GM12878 (cell line): Measurements from ENCODE around the gene NPBWR2. TPM values are rescaled to one million over a fixed set of nuclear protein-coding genes. Genes with fewer than 3 reads are reported as not detected.

ENCODE experiments used
- ATAC-seq: fragments of 200-7000 bp; cut with Tn5 transposase; 3 replicates; pipeline ENCODE4 v1.9.1; 2020; ENCODE audit warnings: mild to moderate bottlenecking, moderate library complexity
- BruUV-seq: library from RNA; stranded (reverse); fragments of 400-500 nt; replicated peaks from 2 replicates; lab custom pipeline; 2021; lab: Mats Ljungman, UMichigan
- CTCF ChIA-PET: fragments of 300-600 bp; sonication (Branson Sonifier 250); formaldehyde crosslinking; extraction: SDS; loops from one replicate; lab custom pipeline; 2021; ENCODE audit warnings: inconsistent platforms; lab: Yijun Ruan, JAX
- POLR2A ChIA-PET: fragments of 350-600 bp; formaldehyde crosslinking; extraction: SDS; loops from one replicate; lab custom pipeline; 2021; ENCODE audit warnings: inconsistent platforms; lab: Charles Lee
- RAD21 ChIA-PET: fragments of 300-600 bp; sonication (Branson Sonifier 250); formaldehyde crosslinking; loops from one replicate; lab custom pipeline; 2023; ENCODE audit warnings: antibody characterized with exemption; ENCODE audit not compliant: unreplicated experiment; lab: Charles Lee
- SMC1A ChIA-PET: fragments of 300-600 bp; sonication (Branson Sonifier 250); formaldehyde crosslinking; loops from one replicate; lab custom pipeline; 2023; ENCODE audit not compliant: unreplicated experiment, uncharacterized antibody; lab: Charles Lee
- DNase-seq: peaks from one replicate; pipeline ENCODE4 v3.0.0-alpha.2; 2011; ENCODE audit warnings: low read depth, low spot score
- FAIRE-seq: peaks from 3 replicates; lab custom pipeline; 2011; peaks lifted over from hg19 to GRCh38; lab: Jason Lieb, UNC
- H2AFZ ChIP-seq: 2 replicates; pipeline ENCODE4 v1.6.0; 2011; ENCODE audit warnings: low read depth, low read length, control low read depth; ENCODE audit not compliant: control insufficient read depth
- H3K27ac ChIP-seq: 2 replicates; pipeline ENCODE4 v1.5.1; 2011; ENCODE audit warnings: control low read depth; ENCODE audit not compliant: control insufficient read depth, insufficient read depth
- H3K27me3 ChIP-seq, 2 experiments: replicated peaks in 1 of 2; 2 replicates each; pipeline versions ENCODE4 v1.6.0 to v1.6.1; 2011; ENCODE audit warnings: low read length in 1 of 2; ENCODE audit not compliant: control insufficient read depth in 2 of 2, insufficient read depth in 2 of 2
- H3K36me3 ChIP-seq, 2 experiments: 2 replicates each; pipeline ENCODE4 v1.5.1; 2011; ENCODE audit warnings: low read length in 1 of 2; ENCODE audit not compliant: control insufficient read depth in 2 of 2, insufficient read depth in 2 of 2
- H3K4me1 ChIP-seq: 2 replicates; pipeline ENCODE4 v1.6.1; 2011; ENCODE audit warnings: mild to moderate bottlenecking, low read length, moderate library complexity, mixed read lengths; ENCODE audit not compliant: control insufficient read depth, insufficient read depth
- H3K4me2 ChIP-seq: 2 replicates; pipeline ENCODE4 v1.6.0; 2011; ENCODE audit warnings: control low read depth; ENCODE audit not compliant: control insufficient read depth, insufficient read depth
- H3K4me3 ChIP-seq: fragments of 200-600 bp; sonication (generic); 2 replicates; pipeline ENCODE4 v1.5.1; 2016
- H3K79me2 ChIP-seq: 2 replicates; pipeline ENCODE4 v1.6.0; 2011; ENCODE audit warnings: low read length; ENCODE audit not compliant: control insufficient read depth, insufficient read depth
- H3K9ac ChIP-seq: 2 replicates; pipeline ENCODE4 v1.8.0; 2011; ENCODE audit warnings: low read length, control low read depth, mixed read lengths; ENCODE audit not compliant: control insufficient read depth, insufficient read depth
- H3K9me3 ChIP-seq: replicated peaks from 3 replicates; pipeline ENCODE4 v1.5.1; 2011; ENCODE audit warnings: mild to moderate bottlenecking, low read length; ENCODE audit not compliant: control insufficient read depth, insufficient read depth
- H4K20me1 ChIP-seq: 2 replicates; pipeline ENCODE4 v1.6.0; 2011; ENCODE audit not compliant: control insufficient read depth, insufficient read depth
- BCL11A ChIP-seq: IDR thresholded peaks from 2 replicates; pipeline ENCODE4 v1.6.1; 2011; ENCODE audit warnings: low read depth, low read length
- CHD2 ChIP-seq: IDR thresholded peaks from 2 replicates; pipeline ENCODE4 v1.6.1; 2011; ENCODE audit warnings: low read depth, low read length, improper control_type of control experiment, borderline replicate concordance
- E2F4 ChIP-seq: IDR thresholded peaks from 2 replicates; pipeline ENCODE4 v1.6.1; 2012; ENCODE audit warnings: low read depth, low read length, improper control_type of control experiment
- MAX ChIP-seq: IDR thresholded peaks from 2 replicates; pipeline ENCODE4 v1.6.1; 2012; ENCODE audit warnings: low read depth, low read length, improper control_type of control experiment
- MEF2B ChIP-seq: fragments of 450-650 bp; IDR thresholded peaks from 2 replicates; pipeline ENCODE4 v1.6.1; 2018; ENCODE audit warnings: mild to moderate bottlenecking, moderate library complexity; ENCODE audit not compliant: partially characterized antibody, poor library complexity, severe bottlenecking
- MYC ChIP-seq: IDR thresholded peaks from 2 replicates; pipeline ENCODE4 v1.6.1; 2011; ENCODE audit warnings: mild to moderate bottlenecking, low read length, moderate library complexity, inconsistent platforms; ENCODE audit not compliant: insufficient read depth, insufficient replicate concordance, insufficient read length, severe bottlenecking
- SIN3A ChIP-seq: IDR thresholded peaks from 2 replicates; pipeline ENCODE4 v1.6.1; 2012; ENCODE audit warnings: low read depth, low read length, improper control_type of control experiment
- SUPT20H ChIP-seq: IDR thresholded peaks from 2 replicates; pipeline ENCODE4 v1.6.1; 2011; ENCODE audit warnings: low read depth, mild to moderate bottlenecking, low read length, moderate library complexity, borderline replicate concordance; ENCODE audit not compliant: control insufficient read depth
- TAF1 ChIP-seq: IDR thresholded peaks from 2 replicates; pipeline ENCODE4 v1.6.1; 2011; ENCODE audit warnings: mild to moderate bottlenecking, low read depth, low read length, borderline replicate concordance
- YY1 ChIP-seq: IDR thresholded peaks from 2 replicates; pipeline ENCODE4 v1.6.1; 2011; ENCODE audit warnings: low read depth, mild to moderate bottlenecking, low read length
- ZBTB40 ChIP-seq: fragments of 450-650 bp; IDR thresholded peaks from 2 replicates; pipeline ENCODE4 v1.6.1; 2016; ENCODE audit warnings: mild to moderate bottlenecking, moderate library complexity, borderline replicate concordance
- ZNF24 ChIP-seq: fragments of 450-650 bp; IDR thresholded peaks from 2 replicates; pipeline ENCODE4 v1.6.1; 2017; ENCODE audit warnings: antibody characterized with exemption, mild to moderate bottlenecking
- WGBS: methylation state at CpG from one replicate; pipeline ENCODE4 v1.1.6; 2016; ENCODE audit warnings: low lambda C conversion rate; ENCODE audit not compliant: insufficient replicate concordance, insufficient coverage; ENCODE audit errors: missing lambda C conversion rate; 5-methylcytosine and 5-hydroxymethylcytosine counted together
- in situ Hi-C: fragments of 300-500 bp; cut with MboI; formaldehyde crosslinking; loops from 9 replicates; pipeline ENCODE4 v1.14.3; 2018; ENCODE audit warnings: mixed read lengths
- intact Hi-C: fragments of 100-400 bp; cut with micrococcal nuclease; formaldehyde crosslinking; loops from one replicate; pipeline ENCODE4 v1.14.2; 2022; ENCODE audit not compliant: unreplicated experiment
- polyA plus RNA-seq, 11 experiments: library from polyadenylated mRNA; depleted of rRNA in 4 of 11; unstranded in 6 of 11; stranded (reverse) in 5 of 11; fragments of >200 nt; fragmentation: Nextera tagmentation in 4 of 11; fragmentation: Illumina TruSeq in 1 of 11; extraction: Ambion mirVana in 4 of 11; extraction: Trizol in 1 of 11; gene quantifications; 1 replicate in 1 of 11; 2 replicates in 10 of 11; pipeline versions ENCODE4 v1.2.1 to v1.2.3, GENCODE V29; 2011 to 2016; ENCODE audit warnings: inconsistent platforms in 2 of 11, missing spikeins in 2 of 11, low read depth in 1 of 11
- total RNA-seq, 4 experiments: library from RNA; depleted of rRNA in 3 of 4; stranded (reverse); fragments of >200 nt in 3 of 4; fragmentation: Illumina TruSeq in 1 of 4; extraction: Trizol in 1 of 4; gene quantifications; 2 replicates each; pipeline versions ENCODE4 v1.2.1 to v1.2.3, GENCODE V29; 2013 to 2021

Gene NPBWR2
- total and polyA plus RNA-seq, 10 of the 15 experiments (the other 5 are each of a cell fraction or from before 2014, with no cell fraction given) = not detected

GRCh38 chr20:64058536-64058935 is 48.8 kb downstream of the NPBWR2 start (continued):
- TF ChIP-seq MAX (no peak), CHD2 (peak; percentile 24; the same call in 1 of the 2 replicates)

GRCh38 chr20:64057628-64058498 is 49.5 kb downstream of the NPBWR2 start:
- RAD21 ChIA-PET = interaction anchor here (0.7 to 7.1 kb wide), 8 partner anchors 18 to 520 kb away, joined by 3 to 78 read pairs (median 8); partner anchors contain the start of genes PRPF6, PTK6 and TPD52L2
- peak overlapping the region; percentile 90 for H3K4me2 ChIP-seq
- H3K36me3 ChIP-seq = no peaks in the 10 kb centered on the region
- SMC1A ChIA-PET = interaction anchor here (0.9 to 2.6 kb wide), 7 partner anchors 19 to 229 kb away, joined by 3 to 21 read pairs (median 3); partner anchors contain the start of genes C20orf204, PRPF6 and TPD52L2
- peaks cover 53% of the 10 kb centered on the region for H3K4me1 ChIP-seq
- H2AFZ ChIP-seq = peak overlapping the region; percentile 78
- intact Hi-C loops = loop anchor here (2.0 to 10.0 kb wide), 4 partner anchors 19 to 193 kb away; partner anchors contain the start of genes ABHD16B, PRPF6, TPD52L2 and UCKL1
- in situ Hi-C loops = no loop called here
- WGBS = 24% methylated on average over 33 of the region's 33 CpGs
- H4K20me1 ChIP-seq = no peaks in the 10 kb centered on the region
- no peaks in the 10 kb centered on the region for H3K27me3 ChIP-seq
- POLR2A ChIA-PET = interaction anchor here (0.6 to 2.6 kb wide), 6 partner anchors 18 to 102 kb away, joined by 3 to 28 read pairs (median 4); partner anchors contain the start of genes PRPF6 and UCKL1
- H3K4me3 ChIP-seq = peak overlapping the region; percentile 35
- H3K79me2 ChIP-seq = no peaks in the 10 kb centered on the region; the same call in none of the 2 replicates
- peak overlapping the region; percentile 38 for H3K27ac ChIP-seq
- H3K9ac ChIP-seq = peak overlapping the region; percentile 61
- no TSS peak for BruUV-seq
- ATAC-seq = peak; percentile 86
- DNase-seq = no peak
- peak; percentile 76 for FAIRE-seq
- CTCF ChIA-PET = interaction anchor here (0.6 to 9.2 kb wide), 23 partner anchors 9 to 521 kb away, joined by 3 to 108 read pairs (median 4); partner anchors contain the start of genes OPRL1, PRPF6, PTK6 and RGS19
- no peaks in the 10 kb centered on the region for H3K9me3 ChIP-seq
- TF ChIP-seq E2F4 = no peak
- peak; percentile 25; the same call in 1 of the 2 replicates for TF ChIP-seq SIN3A
- TF ChIP-seq BCL11A = no peak
- peak; percentile 82 for TF ChIP-seq MEF2B
- no peak for TF ChIP-seq MYC
- peak; percentile 54; the same call in 1 of the 2 replicates for TF ChIP-seq YY1
- no peak for TF ChIP-seq ZBTB40
- no peak for TF ChIP-seq SUPT20H
- no peak for TF ChIP-seq TAF1
- TF ChIP-seq ZNF24 = no peak
